K562 (cell line): ENCODE measurements around the gene CNPY2. TPM values are rescaled to one million over a fixed set of nuclear protein-coding genes. Genes with fewer than 3 reads are reported as not detected.

Experiments used
- CEBPB ChIP-seq: fragments of 450-650 bp; IDR thresholded peaks from 2 replicates; pipeline ENCODE4 v1.6.1; 2016; ENCODE audit warnings: missing genetic modification characterization, missing compliant biosample characterization
- E2F3 ChIP-seq: fragments of 250-450 bp; sonication (Bioruptor Pico); IDR thresholded peaks from 2 replicates; pipeline ENCODE4 v1.4.0; 2020; ENCODE audit warnings: mild to moderate bottlenecking
- ELF2 ChIP-seq: fragments of 250-450 bp; sonication (Bioruptor Pico); IDR thresholded peaks from 2 replicates; pipeline ENCODE4 v1.5.0; 2021; ENCODE audit warnings: mild to moderate bottlenecking
- ELF4 ChIP-seq: fragments of 450-650 bp; formaldehyde crosslinking; IDR thresholded peaks from 2 replicates; pipeline ENCODE4 v1.4.0; 2022; ENCODE audit warnings: missing genetic modification characterization
- FOS ChIP-seq: IDR thresholded peaks from 3 replicates; pipeline ENCODE4 v1.6.1; 2011; ENCODE audit not compliant: insufficient read length; ENCODE audit errors: extremely low read depth
- HDGF ChIP-seq: fragments of 450-650 bp; IDR thresholded peaks from 2 replicates; pipeline ENCODE4 v1.6.1; 2016
- PHF8 ChIP-seq: fragments of 200-600 bp; sonication (generic); IDR thresholded peaks from 2 replicates; pipeline ENCODE4 v1.6.1; 2012; ENCODE audit warnings: mixed run types, mild to moderate bottlenecking, inconsistent platforms, low read length, moderate library complexity, borderline replicate concordance
- POLR2A ChIP-seq: fragments of 450-650 bp; conservative IDR thresholded peaks from 2 replicates; pipeline ENCODE4 v1.6.1; 2016
- RB1 ChIP-seq: fragments of 450-650 bp; IDR thresholded peaks from 2 replicates; pipeline ENCODE4 v1.6.1; 2017; ENCODE audit warnings: low read depth, mild to moderate bottlenecking
- RBM22 ChIP-seq: fragments of 200-400 bp; formaldehyde crosslinking; IDR thresholded peaks from 2 replicates; pipeline ENCODE4 v1.6.1; 2018; ENCODE audit warnings: low read length, low read depth; ENCODE audit not compliant: poor library complexity, severe bottlenecking
- SAFB ChIP-seq: fragments of 200-400 bp; formaldehyde crosslinking; IDR thresholded peaks from 2 replicates; pipeline ENCODE4 v1.6.1; 2017; ENCODE audit warnings: low read depth, low read length, borderline replicate concordance
- SRF ChIP-seq, 2 experiments: fragments of 250-450, 450-650 bp in 1 of 2; sonication (Bioruptor Pico) in 1 of 2; sonication (generic) in 1 of 2; formaldehyde crosslinking; IDR thresholded peaks; 2 replicates each; pipeline versions ENCODE4 v1.5.0 to v1.5.1; 2020 to 2022; ENCODE audit warnings: mild to moderate bottlenecking in 1 of 2, missing genetic modification reagents in 1 of 2
- STAT5A ChIP-seq: IDR thresholded peaks from 2 replicates; pipeline ENCODE4 v1.6.1; 2012; ENCODE audit warnings: low read length, inconsistent platforms, borderline replicate concordance
- TAL1 ChIP-seq: fragments of 450-650 bp; IDR thresholded peaks from 2 replicates; pipeline ENCODE4 v1.6.1; 2016; ENCODE audit warnings: mild to moderate bottlenecking
- ZBTB33 ChIP-seq: sonication (generic); formaldehyde crosslinking; IDR thresholded peaks from 2 replicates; pipeline ENCODE4 v1.8.1; 2023; ENCODE audit warnings: mild to moderate bottlenecking, missing genetic modification reagents
- ZNF197 ChIP-seq: fragments of 200-800 bp; sonication (Bioruptor generic); IDR thresholded peaks from 2 replicates; pipeline ENCODE4 v1.6.1; 2016; ENCODE audit warnings: low read depth, missing genetic modification characterization, missing compliant biosample characterization
- ZNF232 ChIP-seq: sonication (generic); formaldehyde crosslinking; IDR thresholded peaks from 2 replicates; pipeline ENCODE4 v1.8.0; 2022; ENCODE audit warnings: mild to moderate bottlenecking, missing genetic modification reagents
- ZNF274 ChIP-seq: IDR thresholded peaks from 2 replicates; pipeline ENCODE4 v1.6.1; 2011; ENCODE audit warnings: low read depth, mild to moderate bottlenecking, low read length, moderate library complexity, borderline replicate concordance
- ZNF589 ChIP-seq: fragments of 200-800 bp; sonication (Bioruptor generic); IDR thresholded peaks from 2 replicates; pipeline ENCODE4 v1.6.1; 2016; ENCODE audit warnings: low read depth, missing genetic modification characterization, missing compliant biosample characterization
- ZNF785 ChIP-seq: fragments of 250-450 bp; sonication (Bioruptor Pico); IDR thresholded peaks from 2 replicates; pipeline ENCODE4 v1.4.0; 2020; ENCODE audit warnings: mild to moderate bottlenecking
- polyA plus RNA-seq, 8 experiments: library from polyadenylated mRNA; depleted of rRNA in 4 of 8; stranded (reverse) in 5 of 8; unstranded in 3 of 8; fragments of >200 nt; fragmentation: Nextera tagmentation in 2 of 8; fragmentation: Illumina TruSeq in 1 of 8; extraction: Ambion mirVana in 2 of 8; extraction: Trizol in 1 of 8; gene quantifications; 2 replicates each; pipeline versions ENCODE4 v1.2.1 to v1.2.3, GENCODE V29; 2011 to 2014; ENCODE audit warnings: inconsistent platforms in 1 of 8, missing spikeins in 1 of 8
- total RNA-seq, 7 experiments: library from RNA; depleted of rRNA in 6 of 7; stranded (reverse); fragments of >200 nt in 6 of 7; fragmentation: Illumina TruSeq in 2 of 7; extraction: Trizol in 2 of 7; gene quantifications; 2 replicates each; pipeline versions ENCODE4 v1.2.1 to v1.2.3, GENCODE V29; 2011 to 2021; ENCODE audit warnings: low replicate concordance in 1 of 7
- TF ChIP-seq, protein P1 (sequence below): IDR thresholded peaks from 2 replicates; pipeline ENCODE4 v1.6.1; 2014; ENCODE audit warnings: antibody characterized with exemption
- TF ChIP-seq, protein P2 (sequence below): fragments of 450-650 bp; formaldehyde crosslinking; IDR thresholded peaks from 2 replicates; pipeline ENCODE4 v1.4.0; 2022; ENCODE audit warnings: missing genetic modification characterization
- TF ChIP-seq, protein P3 (sequence below): fragments of 450-650 bp; IDR thresholded peaks from 2 replicates; pipeline ENCODE4 v1.6.1; 2016; ENCODE audit warnings: antibody characterized with exemption

The CNPY2 gene
- total and polyA plus RNA-seq, 9 of the 15 experiments (the other 6 are each of a cell fraction or from before 2014, with no cell fraction given), result 33.8 to 190 (median 138) TPM

GRCh38 chr12:56315622-56316473 lies at the start of gene CNPY2 (continued):
- TF ChIP-seq STAT5A, result peak; percentile 5; the same call in 1 of the 2 replicates
- no peak; the same call in 1 of the 2 replicates for TF ChIP-seq SAFB
- TF ChIP-seq ZNF589 (CRISPR knock-in tag), result peak; percentile 64; the same call in 1 of the 2 replicates
- TF ChIP-seq, protein P1, sequence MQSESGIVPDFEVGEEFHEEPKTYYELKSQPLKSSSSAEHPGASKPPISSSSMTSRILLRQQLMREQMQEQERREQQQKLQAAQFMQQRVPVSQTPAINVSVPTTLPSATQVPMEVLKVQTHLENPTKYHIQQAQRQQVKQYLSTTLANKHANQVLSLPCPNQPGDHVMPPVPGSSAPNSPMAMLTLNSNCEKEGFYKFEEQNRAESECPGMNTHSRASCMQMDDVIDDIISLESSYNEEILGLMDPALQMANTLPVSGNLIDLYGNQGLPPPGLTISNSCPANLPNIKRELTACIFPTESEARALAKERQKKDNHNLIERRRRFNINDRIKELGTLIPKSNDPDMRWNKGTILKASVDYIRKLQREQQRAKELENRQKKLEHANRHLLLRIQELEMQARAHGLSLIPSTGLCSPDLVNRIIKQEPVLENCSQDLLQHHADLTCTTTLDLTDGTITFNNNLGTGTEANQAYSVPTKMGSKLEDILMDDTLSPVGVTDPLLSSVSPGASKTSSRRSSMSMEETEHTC, result peak; percentile 72; the same call in 1 of the 2 replicates
- peak; percentile 85; the same call in 1 of the 2 replicates for TF ChIP-seq PHF8
- no peak for TF ChIP-seq FOS
- TF ChIP-seq ZBTB33 (CRISPR knock-in tag), result peak; percentile 68; the same call in 1 of the 2 replicates
- TF ChIP-seq ZNF274, result no peak
- TF ChIP-seq E2F3 (CRISPR knock-in tag), result no peak
- TF ChIP-seq, protein P2, sequence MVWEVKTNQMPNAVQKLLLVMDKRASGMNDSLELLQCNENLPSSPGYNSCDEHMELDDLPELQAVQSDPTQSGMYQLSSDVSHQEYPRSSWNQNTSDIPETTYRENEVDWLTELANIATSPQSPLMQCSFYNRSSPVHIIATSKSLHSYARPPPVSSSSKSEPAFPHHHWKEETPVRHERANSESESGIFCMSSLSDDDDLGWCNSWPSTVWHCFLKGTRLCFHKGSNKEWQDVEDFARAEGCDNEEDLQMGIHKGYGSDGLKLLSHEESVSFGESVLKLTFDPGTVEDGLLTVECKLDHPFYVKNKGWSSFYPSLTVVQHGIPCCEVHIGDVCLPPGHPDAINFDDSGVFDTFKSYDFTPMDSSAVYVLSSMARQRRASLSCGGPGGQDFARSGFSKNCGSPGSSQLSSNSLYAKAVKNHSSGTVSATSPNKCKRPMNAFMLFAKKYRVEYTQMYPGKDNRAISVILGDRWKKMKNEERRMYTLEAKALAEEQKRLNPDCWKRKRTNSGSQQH (CRISPR knock-in tag), result no peak
- TF ChIP-seq RB1, result peak; percentile 63; the same call in 1 of the 2 replicates
- peak; percentile 94 for TF ChIP-seq ZNF197 (CRISPR knock-in tag)
- TF ChIP-seq ZNF785, result no peak
- TF ChIP-seq SRF (CRISPR knock-in tag; IDR thresholded peaks at IDR 0.05), result peak in 1 of 2 experiments; percentile 56; a peak in 2 of 4 replicates
- peak; percentile 63 for TF ChIP-seq CEBPB
- peak; percentile 66; the same call in 1 of the 2 replicates for TF ChIP-seq ZNF232 (CRISPR knock-in tag)
- peak; percentile 77 for TF ChIP-seq RBM22
- no peak for TF ChIP-seq ELF2 (CRISPR knock-in tag)
- TF ChIP-seq TAL1, result no peak
- TF ChIP-seq POLR2A, result peak; percentile 88
- TF ChIP-seq HDGF, result no peak
- TF ChIP-seq, protein P3, sequence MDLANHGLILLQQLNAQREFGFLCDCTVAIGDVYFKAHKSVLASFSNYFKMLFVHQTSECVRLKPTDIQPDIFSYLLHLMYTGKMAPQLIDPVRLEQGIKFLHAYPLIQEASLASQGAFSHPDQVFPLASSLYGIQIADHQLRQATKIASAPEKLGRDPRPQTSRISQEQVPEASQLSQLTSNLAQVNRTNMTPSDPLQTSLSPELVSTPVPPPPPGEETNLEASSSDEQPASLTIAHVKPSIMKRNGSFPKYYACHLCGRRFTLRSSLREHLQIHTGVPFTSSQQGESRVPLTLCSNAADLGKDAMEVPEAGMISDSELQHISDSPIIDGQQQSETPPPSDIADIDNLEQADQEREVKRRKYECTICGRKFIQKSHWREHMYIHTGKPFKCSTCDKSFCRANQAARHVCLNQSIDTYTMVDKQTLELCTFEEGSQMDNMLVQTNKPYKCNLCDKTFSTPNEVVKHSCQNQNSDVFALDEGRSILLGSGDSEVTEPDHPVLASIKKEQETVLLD, result 0 out of 2 replicates have a peak, but pooled peaks have one; percentile 19
- TF ChIP-seq ELF4 (CRISPR knock-in tag), result no peak
